HG03378 (cell line): ENCODE measurements around the gene UNC79.

Source experiments
- ATAC-seq: cut with Tn5 transposase; IDR thresholded peaks from one replicate; pipeline ENCODE4 v1.9.1; 2021; ENCODE audit warnings: mild to moderate bottlenecking, moderate library complexity; ENCODE audit not compliant: unreplicated experiment

The UNC79 gene

GRCh38 chr14:93723001-93723400 lies 292.3 kb downstream of the UNC79 start:
- ATAC-seq = no peak

GRCh38 chr14:93725002-93725582 lies 294.4 kb downstream of the UNC79 start:
- ATAC-seq = no peak

DNA sequence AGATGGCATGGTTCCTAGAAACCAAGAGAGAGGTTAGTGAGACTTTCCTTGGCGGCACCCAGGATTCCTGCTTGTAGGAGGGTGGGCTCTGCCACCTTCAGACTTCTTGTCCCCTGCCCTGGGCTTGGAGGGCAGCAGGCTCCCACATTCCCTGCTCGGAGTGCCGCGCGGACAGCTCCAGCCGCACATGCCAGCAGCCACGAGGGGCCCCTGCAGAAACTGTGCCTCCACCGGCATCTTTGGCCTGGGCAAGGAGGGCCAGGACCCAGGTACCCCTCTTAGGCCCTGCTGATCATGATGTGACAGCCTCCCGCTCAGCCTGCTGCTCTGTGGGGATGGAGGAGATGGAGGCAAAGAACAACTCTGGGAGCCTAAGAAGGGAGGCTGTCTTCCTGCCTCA lies 295.3 kb downstream of the UNC79 start:
- ATAC-seq = no peak

GRCh38 chr14:93727039-93727740 lies 296.5 kb downstream of the UNC79 start:
- no peak for ATAC-seq

GRCh38 chr14:93727917-93728650 lies 297.3 kb downstream of the UNC79 start:
- no peak for ATAC-seq

DNA sequence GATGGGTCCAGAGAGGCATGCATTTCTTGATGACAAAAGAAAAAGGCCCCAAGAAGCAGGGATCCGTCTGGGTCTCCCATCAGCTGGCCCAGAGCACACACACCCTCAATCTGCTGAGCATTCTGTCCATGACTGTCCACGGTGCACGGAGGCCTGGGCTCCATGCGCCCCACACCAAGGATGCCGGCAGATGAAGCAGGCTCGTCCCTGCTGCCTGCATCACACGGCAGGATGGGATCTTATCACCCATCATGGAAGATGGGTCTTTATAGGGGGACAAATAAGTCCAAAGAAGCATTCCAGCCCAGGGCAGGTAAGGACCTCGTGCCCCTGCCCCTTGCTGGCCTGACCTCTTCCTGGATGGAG lies 297.9 kb downstream of the UNC79 start:
- no peak for ATAC-seq

DNA sequence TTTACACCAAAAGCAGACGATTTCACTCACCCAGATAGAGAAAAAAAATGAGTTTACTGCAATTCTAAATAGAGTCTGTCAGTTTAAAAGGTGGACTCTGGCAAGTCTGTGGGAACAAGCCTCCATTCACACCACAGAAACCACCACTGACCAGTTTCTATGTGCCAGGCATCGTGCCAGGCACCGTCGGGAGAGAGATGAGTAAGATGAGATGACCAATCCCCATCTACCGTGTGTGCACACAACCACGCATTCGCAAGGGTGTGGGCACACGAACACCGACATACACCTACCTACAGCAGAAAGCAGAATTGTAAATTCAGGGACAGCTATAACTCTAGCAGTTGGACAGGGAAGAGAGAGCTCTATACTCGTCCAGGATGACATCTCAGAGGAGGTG lies 299.3 kb downstream of the UNC79 start:
- ATAC-seq = no peak

GRCh38 chr14:93731753-93732152 lies 301.0 kb downstream of the UNC79 start:
- ATAC-seq = no peak

GRCh38 chr14:93732524-93732923 lies 301.8 kb downstream of the UNC79 start:
- ATAC-seq = no peak

DNA sequence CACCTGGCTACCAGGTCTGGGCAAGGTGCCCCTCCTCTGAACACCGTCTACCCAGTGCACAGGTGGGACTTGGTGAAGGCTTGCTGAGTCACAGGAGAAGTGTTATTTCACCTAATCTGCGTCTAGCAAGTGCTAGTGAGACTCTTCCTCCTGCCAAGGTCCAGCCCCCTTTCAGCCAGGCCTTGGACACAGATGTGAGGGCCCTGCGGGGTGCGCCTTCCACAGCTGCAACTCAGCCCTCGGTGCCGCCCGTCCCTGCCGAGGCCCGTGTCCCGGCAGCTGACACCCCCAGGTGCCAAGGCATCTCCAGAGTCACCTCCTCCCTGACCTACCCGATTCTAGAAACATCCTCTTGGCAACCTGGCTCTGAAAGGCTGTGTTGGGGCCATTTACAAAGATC lies 302.5 kb downstream of the UNC79 start:
- ATAC-seq = no peak

DNA sequence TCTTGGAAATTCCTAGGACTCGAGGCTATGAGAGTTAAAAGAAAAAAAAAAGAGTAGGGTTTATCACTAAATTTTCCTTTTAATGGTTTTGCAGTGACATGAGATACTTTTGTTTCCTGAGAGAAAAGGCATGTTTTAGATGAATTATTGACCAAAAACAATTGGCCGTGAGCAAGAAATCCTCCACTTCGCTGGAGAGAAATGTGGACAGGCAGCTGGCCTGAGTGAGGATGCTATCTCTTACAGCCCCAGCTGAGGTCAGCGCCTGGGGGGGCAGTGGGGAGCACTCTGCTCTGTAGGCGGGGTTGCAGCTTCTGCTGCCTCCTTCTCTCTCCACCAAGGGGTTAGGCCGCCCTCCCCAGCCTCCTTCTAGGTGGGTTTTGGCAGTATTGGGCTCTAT lies 302.9 kb downstream of the UNC79 start:
- ATAC-seq = no peak

DNA sequence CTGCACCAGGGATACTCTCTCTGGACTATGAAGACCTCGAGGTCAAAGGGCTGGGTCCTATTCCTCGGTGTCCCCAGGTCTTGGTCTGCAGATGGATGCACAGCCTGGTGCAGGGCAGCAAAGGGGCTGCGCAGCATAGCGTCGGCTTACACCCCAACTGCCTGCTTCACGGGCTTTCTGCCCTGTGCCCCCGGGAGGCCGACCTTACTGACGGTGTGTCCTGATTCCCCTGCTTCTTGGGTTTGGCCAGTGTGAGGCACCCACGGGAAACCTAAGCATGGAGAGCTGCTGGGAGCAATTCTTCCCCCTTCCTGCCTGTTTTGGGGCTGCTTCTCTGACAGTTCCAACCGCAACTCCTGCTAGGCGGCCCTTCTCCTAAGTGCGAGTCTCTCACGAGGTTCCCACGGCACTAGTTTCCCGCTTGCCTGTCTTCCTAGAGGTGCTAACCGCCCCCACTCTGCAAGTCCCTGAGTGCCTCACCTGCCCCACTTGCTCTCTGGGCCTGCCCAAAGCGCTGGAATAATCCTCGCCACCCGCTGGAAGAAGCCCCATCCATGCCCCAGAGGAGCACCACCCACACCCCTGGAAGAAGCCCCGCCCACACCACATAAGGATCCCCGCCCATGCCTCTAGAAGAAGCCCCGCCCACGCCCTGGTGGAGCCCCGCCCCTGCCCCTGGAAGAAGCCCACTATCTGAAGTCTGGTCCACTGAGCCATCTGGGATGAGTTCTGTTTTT lies 303.5 kb downstream of the UNC79 start:
- no peak for ATAC-seq

- no peak for ATAC-seq
These were observed 304.5 kb downstream of the UNC79 start for GRCh38 chr14:93735206-93735605.

GRCh38 chr14:93736378-93737014 lies 305.8 kb downstream of the UNC79 start:
- no peak for ATAC-seq

DNA sequence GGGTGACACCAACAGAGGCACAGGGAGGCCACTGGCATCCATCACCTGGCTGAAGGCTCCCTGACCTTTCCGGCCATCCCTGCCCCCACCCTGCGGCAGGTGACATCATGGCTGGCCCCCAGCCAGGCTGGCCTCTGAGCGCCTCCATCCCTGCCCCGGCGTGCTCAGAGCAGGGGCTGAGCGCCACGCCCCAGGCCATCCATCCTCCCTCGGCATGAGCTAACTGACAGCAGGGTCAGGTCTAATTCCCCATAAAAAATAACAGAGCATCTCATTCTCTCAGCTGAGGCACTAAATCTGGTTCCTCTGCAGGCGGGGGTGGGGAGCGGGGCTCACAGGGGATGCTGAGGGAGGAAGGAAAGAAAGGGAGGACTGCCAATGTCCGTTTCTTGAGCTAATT lies 306.9 kb downstream of the UNC79 start:
- ATAC-seq = no peak

DNA sequence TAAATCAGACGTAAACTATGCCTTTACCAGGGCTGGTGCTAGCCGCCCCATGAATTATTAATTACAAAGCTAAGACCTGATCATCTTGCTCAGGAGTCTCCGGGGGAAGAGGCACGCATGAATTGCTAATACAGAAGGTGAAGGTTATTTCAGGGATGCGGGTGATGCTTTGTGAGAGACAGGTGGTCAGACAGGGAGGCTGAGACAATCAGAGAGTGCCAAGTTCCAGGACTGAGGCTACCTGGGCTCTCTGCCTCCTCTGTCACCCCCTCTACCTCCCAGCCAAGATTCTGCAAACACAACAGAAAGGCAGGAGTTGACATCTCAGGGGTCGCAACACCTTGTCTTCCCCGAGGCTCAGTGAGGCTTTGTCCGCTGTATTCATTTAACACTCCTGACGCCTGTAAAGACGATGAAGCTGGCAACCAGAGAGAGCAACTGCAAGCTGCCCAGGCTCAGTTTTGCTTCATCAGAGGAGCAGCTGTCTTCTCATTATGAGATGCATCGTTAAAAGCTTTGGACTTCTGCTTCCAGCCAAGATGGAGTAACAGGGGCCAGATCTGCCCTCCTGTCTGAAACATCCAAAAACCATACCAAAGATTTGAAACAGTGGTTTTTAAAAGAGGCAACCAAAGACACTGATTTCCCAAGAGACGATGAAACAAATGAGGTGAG lies 311.0 kb downstream of the UNC79 start:
- no peak for ATAC-seq

GRCh38 chr14:93742761-93743160 lies 312.0 kb downstream of the UNC79 start:
- ATAC-seq = no peak

GRCh38 chr14:93743270-93744060 lies 312.7 kb downstream of the UNC79 start:
- no peak for ATAC-seq

- no peak for ATAC-seq
These were observed 313.4 kb downstream of the UNC79 start for GRCh38 chr14:93744176-93744575.

DNA sequence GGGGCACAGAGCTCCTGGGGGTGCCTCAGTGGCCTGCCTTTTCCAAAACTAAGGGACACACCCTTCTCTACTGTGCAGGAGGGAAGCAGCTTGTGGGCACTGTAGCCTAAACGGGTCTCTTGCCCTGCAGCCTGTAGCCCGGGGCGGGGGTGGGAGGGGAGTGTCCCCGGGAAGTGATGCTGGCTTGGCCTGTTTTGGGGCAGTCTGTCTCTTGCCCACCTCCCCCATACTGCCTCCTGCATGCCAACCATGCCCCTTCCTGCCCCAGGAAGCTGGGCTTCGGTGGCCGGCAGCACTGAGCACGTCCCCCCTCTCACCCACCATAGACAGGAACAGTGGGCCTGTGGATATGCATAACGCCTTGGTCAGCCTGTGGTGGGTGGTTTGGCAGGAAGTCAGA lies 314.1 kb downstream of the UNC79 start:
- ATAC-seq = no peak
